DMS153 (cell line): ENCODE results near the gene TRMT10B.

ENCODE experiments used
- DNase-seq: peaks from one replicate; lab custom pipeline; 2025; lab: John Stamatoyannopoulos, UW

The TRMT10B gene, protein sequence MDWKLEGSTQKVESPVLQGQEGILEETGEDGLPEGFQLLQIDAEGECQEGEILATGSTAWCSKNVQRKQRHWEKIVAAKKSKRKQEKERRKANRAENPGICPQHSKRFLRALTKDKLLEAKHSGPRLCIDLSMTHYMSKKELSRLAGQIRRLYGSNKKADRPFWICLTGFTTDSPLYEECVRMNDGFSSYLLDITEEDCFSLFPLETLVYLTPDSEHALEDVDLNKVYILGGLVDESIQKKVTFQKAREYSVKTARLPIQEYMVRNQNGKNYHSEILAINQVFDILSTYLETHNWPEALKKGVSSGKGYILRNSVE

DNA sequence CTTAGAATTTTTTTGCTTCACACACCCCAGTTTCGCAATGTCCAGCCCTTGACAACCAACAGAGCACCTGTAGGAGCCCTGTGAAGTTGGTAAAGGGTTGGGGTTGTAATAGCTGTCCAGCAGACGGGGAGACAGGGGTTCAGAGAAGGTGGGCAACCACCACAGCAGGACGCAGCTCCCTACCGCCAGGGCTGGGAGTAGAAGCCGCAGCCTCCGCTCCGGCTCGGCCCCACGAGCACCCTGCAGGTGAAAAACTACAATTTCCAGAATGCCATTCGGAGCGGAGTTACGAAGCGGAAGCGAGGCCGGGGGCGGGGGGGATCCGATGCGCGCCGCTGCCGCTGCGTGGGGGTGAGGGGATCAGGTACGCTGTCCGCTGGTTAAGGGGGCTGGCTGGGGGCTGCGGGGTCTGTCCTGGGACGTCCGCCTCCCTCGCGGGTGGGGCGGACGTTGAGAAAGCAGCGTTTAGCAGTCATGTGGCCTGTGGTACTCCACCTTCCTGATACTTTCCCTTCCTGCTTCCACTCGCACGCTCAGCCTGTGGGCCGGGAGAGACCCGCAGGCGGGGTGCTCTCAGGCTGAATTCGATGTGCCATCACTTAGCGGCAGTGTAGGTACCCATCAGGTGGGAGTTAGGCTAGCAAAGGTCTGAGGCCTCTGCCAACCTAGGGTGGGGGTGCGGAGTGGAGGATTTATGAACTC lies at the start of gene TRMT10B:
TSS of gene TRMT10B (plus strand) at position 317 of the 702 bp plus-strand sequence. CDS start 8,127 bp downstream, outside the sequence.
- DNase-seq, result peak; percentile 19

- no peak for DNase-seq
These were observed 47.8 kb upstream of the TRMT10B start for GRCh38 chr9:37705787-37706186.

DNA sequence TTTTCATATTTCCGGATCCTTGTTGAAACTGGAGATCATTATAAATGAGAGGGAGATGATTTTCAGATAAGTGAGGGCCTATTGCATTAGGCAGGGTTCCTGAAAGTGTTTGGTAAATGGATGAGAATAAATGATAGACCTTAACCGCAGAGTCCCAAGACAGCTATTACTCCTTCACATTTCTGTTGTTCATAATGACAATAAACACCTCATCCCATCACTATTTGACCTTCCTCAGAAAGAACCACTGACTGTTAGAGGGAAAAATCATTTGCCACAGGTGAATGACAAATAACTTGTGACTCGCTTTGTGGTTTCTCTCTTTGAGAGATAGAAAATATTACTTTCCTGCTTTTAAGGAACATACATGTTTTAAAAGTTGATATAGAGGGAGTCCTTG lies 47.3 kb upstream of the TRMT10B start:
- no peak for DNase-seq

GRCh38 chr9:37707748-37708147 lies 45.9 kb upstream of the TRMT10B start:
- DNase-seq, result no peak

DNA sequence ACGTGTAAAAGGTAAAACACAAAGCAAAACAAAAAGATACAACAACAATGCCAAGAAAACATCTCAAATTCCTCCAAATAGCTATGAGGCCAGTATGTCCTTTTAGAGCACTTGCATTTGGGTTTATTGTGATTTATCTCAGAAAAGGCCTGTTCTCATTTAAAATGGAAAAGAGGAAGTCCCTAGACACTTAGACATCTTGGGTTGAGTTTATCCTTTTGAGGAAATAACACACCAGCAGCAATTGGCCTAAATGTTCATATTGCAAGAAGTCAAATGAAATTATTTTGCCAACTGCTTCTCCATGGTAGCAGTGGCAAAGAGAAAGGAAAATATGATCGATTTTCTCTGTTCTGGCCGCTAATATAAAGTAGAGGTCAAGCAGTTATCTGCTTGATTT lies 43.6 kb upstream of the TRMT10B start:
- DNase-seq, result no peak

GRCh38 chr9:37715260-37715659 lies 38.3 kb upstream of the TRMT10B start:
- no peak for DNase-seq

- no peak for DNase-seq
These were observed 37.6 kb upstream of the TRMT10B start for GRCh38 chr9:37715991-37716505.

DNA sequence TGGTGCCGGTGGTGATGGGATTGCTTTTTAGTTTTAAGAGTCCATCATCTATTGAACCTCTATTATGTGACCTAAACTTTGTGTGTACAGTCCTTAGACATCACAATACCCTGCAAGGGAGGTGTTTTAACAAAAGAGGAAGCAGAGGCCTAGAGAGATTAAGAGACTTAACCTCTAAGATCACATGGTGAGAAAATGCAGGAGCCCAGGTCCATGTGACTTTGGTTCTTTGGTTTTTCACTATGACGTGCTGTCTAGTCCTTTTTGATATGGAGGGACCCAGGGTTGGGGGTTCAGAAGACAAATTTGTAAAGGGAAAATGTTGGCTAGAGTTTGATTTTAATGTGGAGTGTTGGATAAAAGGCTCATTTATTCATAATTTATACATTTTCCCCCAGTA lies 34.1 kb upstream of the TRMT10B start:
- no peak for DNase-seq

DNA sequence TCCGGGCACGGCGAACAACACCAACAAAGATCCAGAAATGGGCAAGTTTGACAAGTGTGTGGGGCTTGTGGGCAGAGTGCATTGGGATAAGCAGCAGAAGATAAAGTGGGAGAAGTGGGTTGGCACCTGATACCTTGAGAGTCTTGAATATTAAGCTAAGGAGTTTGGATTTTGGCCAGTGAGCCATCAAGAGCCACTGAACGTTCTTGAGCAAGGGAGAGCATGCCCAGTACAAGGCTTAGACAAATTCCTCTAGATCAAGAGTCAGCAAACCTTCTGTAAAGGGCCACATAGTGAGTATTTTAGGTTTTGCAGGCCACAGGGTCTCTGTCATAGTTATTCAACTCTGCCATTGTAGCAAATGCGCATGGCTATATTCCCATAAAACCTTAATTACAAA lies 26.6 kb upstream of the TRMT10B start:
- no peak for DNase-seq

GRCh38 chr9:37729499-37729898 lies 24.1 kb upstream of the TRMT10B start:
- no peak for DNase-seq

DNA sequence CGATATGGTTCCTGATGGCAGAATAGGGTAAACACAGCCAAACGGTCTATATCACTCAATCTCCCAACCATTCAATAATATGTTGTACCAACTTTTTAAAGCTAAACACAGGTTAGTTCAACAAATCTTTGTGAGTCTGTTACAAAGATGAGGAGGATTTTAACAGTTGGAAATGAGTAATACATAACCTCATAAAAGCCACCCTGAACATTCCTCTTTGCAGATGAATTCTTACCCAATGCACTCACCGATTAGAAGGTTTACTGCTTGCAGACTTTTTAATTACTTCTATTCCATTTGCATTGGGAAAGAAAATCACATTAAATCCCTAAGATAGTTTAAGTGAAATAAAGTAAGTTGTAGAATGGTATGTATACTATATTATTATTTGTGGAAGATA lies 23.3 kb upstream of the TRMT10B start:
- no peak for DNase-seq

- DNase-seq, result no peak
These were observed 22.8 kb upstream of the TRMT10B start for GRCh38 chr9:37730839-37731238.

DNA sequence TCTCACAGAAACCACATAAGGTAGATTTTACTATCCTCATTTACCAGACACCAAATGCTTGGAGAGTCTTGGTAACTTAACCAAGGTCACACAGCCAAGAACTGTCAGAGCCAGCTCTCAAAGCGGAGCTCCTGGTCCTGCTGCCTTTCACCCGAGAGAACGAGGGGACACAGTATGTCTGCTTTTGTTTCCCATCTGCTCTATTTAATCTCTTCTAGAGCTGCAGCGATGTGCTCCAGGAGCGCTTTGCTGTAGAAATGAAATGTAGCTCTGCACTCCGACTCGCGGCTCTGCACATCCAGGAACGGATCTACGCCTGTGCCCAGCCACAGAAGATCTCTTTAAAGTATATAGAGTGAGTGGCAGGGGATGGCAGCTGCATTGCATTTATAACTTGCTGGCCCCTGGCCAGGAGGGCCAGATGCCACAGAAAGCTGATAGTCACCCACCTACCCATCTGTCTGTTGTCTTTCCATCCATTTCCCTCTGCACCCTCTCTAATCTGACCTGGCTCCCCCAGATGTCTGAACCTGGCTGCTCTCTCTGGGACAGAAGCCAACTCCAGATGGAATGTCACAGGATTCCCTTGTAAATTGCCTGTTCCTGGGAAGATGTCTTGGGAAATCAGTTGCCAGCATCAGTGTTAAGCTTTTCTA lies 21.4 kb upstream of the TRMT10B start:
- DNase-seq, result no peak

GRCh38 chr9:37732952-37733351 lies 20.7 kb upstream of the TRMT10B start:
- no peak for DNase-seq

DNA sequence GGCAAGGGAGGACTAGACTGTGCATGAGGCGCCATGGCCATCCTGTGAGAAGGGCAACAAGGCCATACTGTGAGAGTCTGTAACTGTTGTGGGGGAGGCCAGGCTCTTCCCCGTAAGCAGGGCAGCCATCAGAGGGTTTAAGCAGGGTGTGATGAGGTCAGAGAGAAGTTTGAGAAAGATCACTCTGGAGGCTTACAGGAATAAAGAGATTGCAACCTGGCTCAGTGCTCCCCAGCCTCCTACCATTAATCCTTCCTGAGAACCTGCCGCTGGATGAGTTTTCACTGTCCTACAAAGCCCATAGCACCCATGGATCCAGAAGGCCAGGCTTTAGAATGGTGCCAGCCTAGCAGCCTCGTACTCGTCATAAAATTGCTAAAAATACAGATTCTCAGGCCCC lies 14.4 kb upstream of the TRMT10B start:
- DNase-seq, result no peak

DNA sequence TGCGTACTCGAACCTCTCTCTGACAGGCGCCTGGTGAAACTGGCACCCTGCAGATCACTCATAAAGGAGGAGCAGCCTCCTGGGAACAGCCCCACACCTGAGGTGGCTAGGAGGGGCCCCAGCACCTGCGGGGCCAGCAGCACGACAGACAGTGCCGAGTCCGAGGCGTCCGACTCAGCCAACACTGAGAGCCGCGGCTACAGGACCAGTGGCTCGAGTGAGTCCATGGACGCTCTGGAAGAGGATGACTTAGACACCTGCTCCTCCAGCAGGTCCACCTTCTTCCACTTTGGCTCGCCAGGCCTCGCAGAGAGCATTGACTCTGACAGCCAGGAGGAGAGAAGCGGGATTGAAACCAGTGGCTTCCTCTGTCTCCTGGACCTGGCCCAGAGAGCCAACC lies 13.5 kb upstream of the TRMT10B start:
- no peak for DNase-seq

DNA sequence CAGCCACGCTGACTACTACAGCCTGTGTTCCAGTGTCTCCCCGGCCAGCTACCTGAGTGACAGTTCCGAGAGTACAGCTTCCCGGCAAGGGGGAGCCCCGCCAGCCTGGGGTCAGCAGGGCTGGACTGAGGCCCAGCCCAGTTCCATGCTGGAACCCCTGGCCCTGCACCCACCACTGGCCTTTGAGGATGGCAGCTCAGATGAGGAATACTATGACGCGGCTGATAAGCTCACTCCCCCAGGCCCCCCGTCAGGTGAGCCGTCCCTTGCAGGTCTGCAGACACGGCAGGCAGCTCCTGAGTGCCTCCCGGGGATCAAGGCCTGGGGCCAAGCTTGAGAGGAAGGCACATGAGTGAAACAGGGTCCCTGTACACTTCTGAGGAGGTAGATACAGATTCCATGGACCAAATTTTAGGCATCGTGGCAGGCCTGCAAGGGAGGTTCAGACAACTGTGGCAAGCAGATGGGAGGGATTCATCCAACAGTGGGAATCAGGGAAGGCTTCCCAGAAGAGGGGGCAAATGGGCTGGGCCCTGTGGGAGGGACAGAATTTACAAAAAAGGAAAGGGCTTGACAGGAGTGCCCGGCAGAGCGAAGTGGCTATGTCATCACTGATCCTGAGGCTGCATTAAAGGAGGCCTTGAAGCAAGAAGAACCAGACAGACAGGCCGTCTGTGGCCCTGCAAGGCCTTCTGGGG lies 12.8 kb upstream of the TRMT10B start:
- DNase-seq, result no peak

GRCh38 chr9:37745970-37746369 lies 7.6 kb upstream of the TRMT10B start:
- no peak for DNase-seq

- DNase-seq, result no peak
These were observed 6.9 kb upstream of the TRMT10B start for GRCh38 chr9:37746448-37747270.

DNA sequence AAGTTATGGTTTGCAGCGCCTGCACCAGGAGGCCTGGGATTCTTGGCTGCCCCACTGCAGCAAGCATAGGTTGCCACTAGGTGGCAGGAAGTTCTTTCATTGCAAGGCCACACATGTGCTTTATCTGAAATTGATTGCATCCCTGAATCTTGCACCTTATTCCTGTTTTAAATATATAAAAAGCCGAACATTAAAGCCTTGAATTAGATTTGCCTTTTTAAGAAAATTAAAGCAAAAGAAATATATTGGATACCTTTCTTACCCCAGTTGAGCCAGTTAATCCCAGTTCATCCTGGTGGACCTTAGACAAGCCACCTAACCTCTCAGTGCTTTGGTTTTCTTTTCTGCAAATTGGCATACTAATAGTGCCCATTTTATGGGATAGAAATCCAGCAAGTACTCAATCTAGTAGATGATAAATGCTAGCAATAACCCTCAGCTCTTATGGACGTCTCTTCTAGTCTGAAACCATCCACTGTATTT lies 6.3 kb upstream of the TRMT10B start:
- peak; percentile 25 for DNase-seq

DNA sequence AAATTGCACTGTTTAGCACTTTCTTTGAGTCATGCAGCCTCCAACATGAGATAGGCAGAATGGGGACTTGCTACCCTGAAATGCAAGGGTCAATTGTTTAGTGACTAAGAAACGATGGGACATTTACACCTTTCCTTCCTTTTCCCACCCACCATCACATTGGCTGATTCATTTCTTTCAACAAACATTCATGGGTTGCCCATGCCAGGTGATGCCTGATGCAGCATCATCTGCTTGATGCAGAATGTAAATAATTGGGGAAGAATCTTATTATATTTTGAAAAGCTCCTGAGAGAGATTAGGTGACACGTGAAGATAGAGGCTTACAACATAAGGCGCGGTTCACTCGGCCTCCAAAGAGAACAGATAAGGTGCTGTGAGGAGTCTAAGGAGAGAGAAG lies 4.5 kb upstream of the TRMT10B start:
- DNase-seq, result no peak
